HEK293 (cell line): ENCODE data around the gene SPESP1.

Source experiments
- CTCF ChIA-PET: fragments of 350-600 bp; formaldehyde crosslinking; extraction: SDS; loops from one replicate; lab custom pipeline; 2021; ENCODE audit warnings: antibody characterized with exemption; lab: Yijun Ruan, JAX
- POLR2A ChIA-PET: fragments of 300-600 bp; formaldehyde crosslinking; extraction: SDS; loops from one replicate; lab custom pipeline; 2020; ENCODE audit warnings: antibody characterized with exemption, inconsistent platforms; lab: Yijun Ruan, JAX
- H3K27ac ChIP-seq: fragments of 200-500 bp; sonication (Bioruptor generic); 2 replicates; pipeline ENCODE4 v1.5.1; 2014; ENCODE audit warnings: low read depth, low read length, control low read depth, inconsistent platforms; ENCODE audit errors: extremely low read depth
- H3K36me3 ChIP-seq, 2 experiments: fragments of 200-500 bp in 1 of 2; sonication (Bioruptor generic) in 1 of 2; 1 replicate in 1 of 2; 2 replicates in 1 of 2; pipeline ENCODE4 v1.5.1; 2014 to 2017; ENCODE audit warnings: inconsistent platforms in 2 of 2, low read length in 2 of 2; ENCODE audit not compliant: control insufficient read depth in 2 of 2, insufficient read depth in 1 of 2
- H3K4me1 ChIP-seq: fragments of 200-500 bp; sonication (Bioruptor generic); 2 replicates; pipeline ENCODE4 v1.5.1; 2014; ENCODE audit warnings: mild to moderate bottlenecking, low read length, inconsistent platforms; ENCODE audit not compliant: control insufficient read depth, insufficient read depth
- H3K4me3 ChIP-seq: 2 replicates; pipeline ENCODE4 v1.5.1; 2011; ENCODE audit warnings: low read depth, mild to moderate bottlenecking, control low read depth, low read length, moderate library complexity
- H3K9me3 ChIP-seq: fragments of 200-500 bp; sonication (Bioruptor generic); 2 replicates; pipeline ENCODE4 v1.5.1; 2014; ENCODE audit warnings: low read depth, low read length, inconsistent platforms; ENCODE audit not compliant: control insufficient read depth, insufficient read depth
- IKZF3 ChIP-seq: fragments of 450-650 bp; IDR thresholded peaks from 2 replicates; pipeline ENCODE4 v1.5.0; 2018; ENCODE audit warnings: missing biosample characterization, mild to moderate bottlenecking, missing genetic modification characterization, moderate library complexity
- RBAK ChIP-seq: fragments of 450-650 bp; formaldehyde crosslinking; IDR thresholded peaks from 2 replicates; pipeline ENCODE4 v1.5.1; 2016; ENCODE audit warnings: missing biosample characterization, missing genetic modification characterization
- TCF7L2 ChIP-seq: IDR thresholded peaks from 2 replicates; pipeline ENCODE4 v1.6.1; 2011; ENCODE audit warnings: low read depth, mild to moderate bottlenecking, inconsistent platforms, low read length, moderate library complexity, borderline replicate concordance
- ZNF157 ChIP-seq: fragments of 450-650 bp; formaldehyde crosslinking; IDR thresholded peaks from 2 replicates; pipeline ENCODE4 v1.5.1; 2016; ENCODE audit warnings: missing biosample characterization, missing genetic modification characterization
- ZNF16 ChIP-seq: fragments of 450-650 bp; formaldehyde crosslinking; IDR thresholded peaks from 2 replicates; pipeline ENCODE4 v1.5.1; 2016; ENCODE audit warnings: low read depth, missing biosample characterization, missing genetic modification characterization
- ZNF174 ChIP-seq: fragments of 450-650 bp; formaldehyde crosslinking; IDR thresholded peaks from 2 replicates; pipeline ENCODE4 v1.5.0; 2017; ENCODE audit warnings: missing biosample characterization, mild to moderate bottlenecking, missing genetic modification characterization
- ZNF19 ChIP-seq: fragments of 450-650 bp; formaldehyde crosslinking; IDR thresholded peaks from 2 replicates; pipeline ENCODE4; 2016; ENCODE audit warnings: missing biosample characterization, missing genetic modification characterization, low read depth
- ZNF24 ChIP-seq: fragments of 450-650 bp; formaldehyde crosslinking; IDR thresholded peaks from 2 replicates; pipeline ENCODE4 v1.5.1; 2016; ENCODE audit warnings: missing biosample characterization, missing genetic modification characterization
- ZNF248 ChIP-seq: fragments of 450-650 bp; formaldehyde crosslinking; IDR thresholded peaks from 2 replicates; pipeline ENCODE4 v1.5.1; 2017; ENCODE audit warnings: missing biosample characterization, missing genetic modification characterization
- ZNF391 ChIP-seq: fragments of 450-650 bp; formaldehyde crosslinking; IDR thresholded peaks from 2 replicates; pipeline ENCODE4 v1.5.1; 2016; ENCODE audit warnings: low read depth, missing biosample characterization, missing genetic modification characterization, borderline replicate concordance
- ZNF423 ChIP-seq: fragments of 450-650 bp; formaldehyde crosslinking; IDR thresholded peaks from 2 replicates; pipeline ENCODE4 v1.5.1; 2016; ENCODE audit warnings: missing biosample characterization, missing genetic modification characterization
- ZNF501 ChIP-seq: fragments of 450-650 bp; formaldehyde crosslinking; IDR thresholded peaks from 2 replicates; pipeline ENCODE4 v1.5.1; 2016; ENCODE audit warnings: missing biosample characterization, missing genetic modification characterization
- ZNF510 ChIP-seq: fragments of 450-650 bp; formaldehyde crosslinking; IDR thresholded peaks from 2 replicates; pipeline ENCODE4 v1.5.1; 2018; ENCODE audit warnings: mild to moderate bottlenecking, missing genetic modification characterization, missing biosample characterization; ENCODE audit not compliant: insufficient replicate concordance
- ZNF549 ChIP-seq: fragments of 450-650 bp; IDR thresholded peaks from 2 replicates; pipeline ENCODE4 v1.5.1; 2018; ENCODE audit warnings: missing biosample characterization, missing genetic modification characterization, mild to moderate bottlenecking, inconsistent platforms, moderate library complexity
- ZNF610 ChIP-seq: fragments of 450-650 bp; formaldehyde crosslinking; IDR thresholded peaks from 2 replicates; pipeline ENCODE4 v1.5.1; 2016; ENCODE audit warnings: missing biosample characterization, missing genetic modification characterization, borderline replicate concordance
- ZNF658 ChIP-seq: fragments of 450-650 bp; formaldehyde crosslinking; IDR thresholded peaks from 2 replicates; pipeline ENCODE4; 2016; ENCODE audit warnings: missing biosample characterization, missing genetic modification characterization
- ZNF670 ChIP-seq: fragments of 450-650 bp; formaldehyde crosslinking; IDR thresholded peaks from 2 replicates; pipeline ENCODE4 v1.5.1; 2016; ENCODE audit warnings: missing biosample characterization, missing genetic modification characterization, low read depth
- ZNF701 ChIP-seq: fragments of 450-650 bp; formaldehyde crosslinking; IDR thresholded peaks from 2 replicates; pipeline ENCODE4 v1.5.1; 2016; ENCODE audit warnings: missing biosample characterization, missing genetic modification characterization
- ZNF777 ChIP-seq: fragments of 450-650 bp; formaldehyde crosslinking; IDR thresholded peaks from 2 replicates; pipeline ENCODE4 v1.5.1; 2017; ENCODE audit warnings: missing biosample characterization, missing genetic modification characterization, borderline replicate concordance
- ZNF791 ChIP-seq: fragments of 450-650 bp; formaldehyde crosslinking; IDR thresholded peaks from 2 replicates; pipeline ENCODE4 v1.5.1; 2016; ENCODE audit warnings: missing biosample characterization, missing genetic modification characterization
- ZNF843 ChIP-seq: fragments of 450-650 bp; formaldehyde crosslinking; IDR thresholded peaks from 2 replicates; pipeline ENCODE4 v1.5.1; 2016; ENCODE audit warnings: missing biosample characterization, missing genetic modification characterization
- TF ChIP-seq, protein P1 (sequence below): fragments of 450-650 bp; formaldehyde crosslinking; conservative IDR thresholded peaks from 2 replicates; pipeline ENCODE4 v1.5.1; 2016; ENCODE audit warnings: low read depth, missing biosample characterization, missing genetic modification characterization
- TF ChIP-seq, protein P2 (sequence below): fragments of 450-650 bp; formaldehyde crosslinking; IDR thresholded peaks from 2 replicates; pipeline ENCODE4 v1.5.1; 2017; ENCODE audit warnings: missing biosample characterization, mild to moderate bottlenecking, missing genetic modification characterization, moderate library complexity
- TF ChIP-seq, protein P3 (sequence below): fragments of 450-650 bp; formaldehyde crosslinking; IDR thresholded peaks from 2 replicates; pipeline ENCODE4 v1.5.1; 2016; ENCODE audit warnings: missing biosample characterization, missing genetic modification characterization
- TF ChIP-seq, protein P4 (sequence below): fragments of 450-650 bp; formaldehyde crosslinking; IDR thresholded peaks from 2 replicates; pipeline ENCODE4 v1.5.1; 2017; ENCODE audit warnings: missing biosample characterization, missing genetic modification characterization

SPESP1 gene

DNA sequence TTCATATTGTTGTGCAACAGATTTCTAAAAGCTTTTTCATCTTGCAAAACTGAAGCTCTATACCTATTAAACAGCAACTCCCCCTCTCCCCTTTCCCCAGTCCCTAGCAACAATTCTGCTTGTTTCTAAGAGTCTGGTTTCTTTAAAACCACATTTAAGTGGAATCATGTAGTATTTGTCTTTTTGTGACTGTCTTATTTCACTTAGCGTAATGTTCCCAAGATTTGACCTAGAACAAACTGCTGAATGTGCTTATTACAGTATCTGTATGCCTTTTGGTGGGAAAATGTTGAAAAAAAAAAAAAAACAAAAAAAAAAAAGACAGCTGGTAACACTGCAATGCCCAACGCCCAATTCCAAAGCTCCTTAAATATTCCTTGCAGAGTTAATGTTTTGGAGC is 19.5 kb upstream of the SPESP1 start (continued):
- no peak for TF ChIP-seq ZNF24 (tag by site-specific recombination)

DNA sequence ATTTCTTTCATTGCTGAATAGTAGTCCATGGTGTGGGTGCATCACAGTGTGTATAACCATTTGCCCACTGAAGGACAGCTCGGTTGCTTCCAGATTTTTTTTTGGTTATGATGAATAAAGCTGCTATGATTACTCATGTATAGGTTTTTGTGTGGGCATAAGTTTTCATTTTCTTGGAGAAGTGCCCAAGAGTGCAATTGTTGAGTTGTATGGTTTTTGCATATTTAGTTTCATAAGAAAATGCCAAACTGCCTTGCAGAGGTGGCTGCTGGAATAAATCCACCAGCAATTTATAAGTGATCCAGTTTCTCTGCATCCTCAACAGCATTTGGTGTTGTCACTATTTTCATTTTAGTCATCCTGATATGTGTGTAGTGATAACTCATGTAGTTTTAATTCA is 8.4 kb upstream of the SPESP1 start:
- ChIA-PET POLR2A (no interaction called here), CTCF (interaction anchor here (0.6 to 9.0 kb wide), 4 partner anchors 46 to 615 kb away, joined by 4 to 137 read pairs (median 26); no protein-coding TSS in a partner anchor)
- Histone ChIP-seq H3K9me3 (no peaks in the 10 kb centered on the region), H3K36me3 (no peaks in the 10 kb centered on the region), H3K4me1 (no peaks in the 10 kb centered on the region), H3K4me3 (no peak overlapping the region), H3K27ac (no peak overlapping the region)
- TF ChIP-seq ZNF501 (tag by site-specific recombination): no peak

DNA sequence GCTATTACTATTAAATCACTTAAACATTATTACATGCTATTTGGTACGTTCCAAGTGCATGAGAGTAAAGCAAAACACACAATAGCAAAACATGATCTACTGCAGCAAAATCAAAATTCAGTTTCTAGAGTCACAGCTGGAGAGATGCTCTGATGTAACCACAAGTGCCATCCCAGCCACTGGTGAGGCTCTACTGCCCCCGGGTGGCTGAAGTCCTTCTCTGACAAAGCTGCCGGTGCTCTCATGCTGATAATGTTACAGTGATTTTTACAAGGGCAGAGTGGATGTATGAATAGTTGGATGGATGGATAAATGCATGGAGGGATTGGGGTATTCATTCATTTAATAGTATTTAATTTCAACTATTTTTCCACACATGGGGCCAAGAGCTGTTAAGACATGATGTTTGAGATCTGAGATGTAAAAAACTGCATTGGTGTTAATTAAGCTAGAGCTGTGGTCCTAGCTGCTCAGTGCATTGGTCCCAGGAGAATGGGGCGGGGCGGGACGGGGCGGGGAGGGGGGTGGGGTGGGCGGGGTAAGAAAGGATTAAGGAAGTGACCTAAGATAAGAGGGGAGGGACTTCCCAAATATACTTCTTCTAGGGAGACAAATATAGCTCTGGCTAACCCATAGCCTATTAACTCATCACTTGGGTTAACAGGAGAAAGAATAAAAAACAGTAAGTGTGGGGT is 5.3 kb upstream of the SPESP1 start:
- Histone ChIP-seq H3K4me3 (no peak overlapping the region), H3K36me3 (no peaks in the 10 kb centered on the region), H3K27ac (no peak overlapping the region), H3K9me3 (no peaks in the 10 kb centered on the region; the same call in 1 of the 2 replicates), H3K4me1 (no peaks in the 10 kb centered on the region)
- ChIA-PET CTCF (interaction anchor here (0.5 to 9.0 kb wide), 70 partner anchors 9 to 684 kb away, joined by 3 to 137 read pairs (median 4); no protein-coding TSS in a partner anchor), POLR2A (interaction anchor here (0.6 to 1.9 kb wide), 5 partner anchors 49 to 365 kb away, joined by 3 to 6 read pairs (median 5); no protein-coding TSS in a partner anchor)
- no peak for TF ChIP-seq ZNF248 (tag by site-specific recombination)
- TF ChIP-seq ZNF510 (tag by site-specific recombination): no peak
- TF ChIP-seq ZNF658 (tag by site-specific recombination): no peak
- TF ChIP-seq ZNF670 (tag by site-specific recombination): no peak
- TF ChIP-seq, protein P1, sequence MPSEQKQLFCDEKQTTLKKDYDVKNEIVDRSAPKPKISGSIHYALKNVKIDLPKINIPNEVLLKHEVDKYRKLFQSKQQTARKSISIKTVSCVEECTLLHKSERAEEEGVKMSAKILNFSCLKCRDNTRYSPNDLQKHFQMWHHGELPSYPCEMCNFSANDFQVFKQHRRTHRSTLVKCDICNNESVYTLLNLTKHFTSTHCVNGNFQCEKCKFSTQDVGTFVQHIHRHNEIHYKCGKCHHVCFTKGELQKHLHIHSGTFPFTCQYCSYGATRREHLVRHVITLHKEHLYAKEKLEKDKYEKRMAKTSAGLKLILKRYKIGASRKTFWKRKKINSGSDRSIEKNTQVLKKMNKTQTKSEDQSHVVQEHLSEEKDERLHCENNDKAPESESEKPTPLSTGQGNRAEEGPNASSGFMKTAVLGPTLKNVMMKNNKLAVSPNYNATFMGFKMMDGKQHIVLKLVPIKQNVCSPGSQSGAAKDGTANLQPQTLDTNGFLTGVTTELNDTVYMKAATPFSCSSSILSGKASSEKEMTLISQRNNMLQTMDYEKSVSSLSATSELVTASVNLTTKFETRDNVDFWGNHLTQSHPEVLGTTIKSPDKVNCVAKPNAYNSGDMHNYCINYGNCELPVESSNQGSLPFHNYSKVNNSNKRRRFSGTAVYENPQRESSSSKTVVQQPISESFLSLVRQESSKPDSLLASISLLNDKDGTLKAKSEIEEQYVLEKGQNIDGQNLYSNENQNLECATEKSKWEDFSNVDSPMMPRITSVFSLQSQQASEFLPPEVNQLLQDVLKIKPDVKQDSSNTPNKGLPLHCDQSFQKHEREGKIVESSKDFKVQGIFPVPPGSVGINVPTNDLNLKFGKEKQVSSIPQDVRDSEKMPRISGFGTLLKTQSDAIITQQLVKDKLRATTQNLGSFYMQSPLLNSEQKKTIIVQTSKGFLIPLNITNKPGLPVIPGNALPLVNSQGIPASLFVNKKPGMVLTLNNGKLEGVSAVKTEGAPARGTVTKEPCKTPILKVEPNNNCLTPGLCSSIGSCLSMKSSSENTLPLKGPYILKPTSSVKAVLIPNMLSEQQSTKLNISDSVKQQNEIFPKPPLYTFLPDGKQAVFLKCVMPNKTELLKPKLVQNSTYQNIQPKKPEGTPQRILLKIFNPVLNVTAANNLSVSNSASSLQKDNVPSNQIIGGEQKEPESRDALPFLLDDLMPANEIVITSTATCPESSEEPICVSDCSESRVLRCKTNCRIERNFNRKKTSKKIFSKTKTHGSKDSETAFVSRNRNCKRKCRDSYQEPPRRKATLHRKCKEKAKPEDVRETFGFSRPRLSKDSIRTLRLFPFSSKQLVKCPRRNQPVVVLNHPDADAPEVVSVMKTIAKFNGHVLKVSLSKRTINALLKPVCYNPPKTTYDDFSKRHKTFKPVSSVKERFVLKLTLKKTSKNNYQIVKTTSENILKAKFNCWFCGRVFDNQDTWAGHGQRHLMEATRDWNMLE (tag by site-specific recombination): no peak; the same call in 1 of the 2 replicates
- no peak for TF ChIP-seq ZNF843
- 0 out of 2 replicates have a peak, but pooled peaks have one; percentile 15 for TF ChIP-seq ZNF610 (tag by site-specific recombination)
- no peak for TF ChIP-seq RBAK (tag by site-specific recombination)
- no peak for TF ChIP-seq ZNF701 (tag by site-specific recombination)
- TF ChIP-seq ZNF19 (tag by site-specific recombination): no peak
- TF ChIP-seq ZNF777 (tag by site-specific recombination): no peak
- TF ChIP-seq, protein P2, sequence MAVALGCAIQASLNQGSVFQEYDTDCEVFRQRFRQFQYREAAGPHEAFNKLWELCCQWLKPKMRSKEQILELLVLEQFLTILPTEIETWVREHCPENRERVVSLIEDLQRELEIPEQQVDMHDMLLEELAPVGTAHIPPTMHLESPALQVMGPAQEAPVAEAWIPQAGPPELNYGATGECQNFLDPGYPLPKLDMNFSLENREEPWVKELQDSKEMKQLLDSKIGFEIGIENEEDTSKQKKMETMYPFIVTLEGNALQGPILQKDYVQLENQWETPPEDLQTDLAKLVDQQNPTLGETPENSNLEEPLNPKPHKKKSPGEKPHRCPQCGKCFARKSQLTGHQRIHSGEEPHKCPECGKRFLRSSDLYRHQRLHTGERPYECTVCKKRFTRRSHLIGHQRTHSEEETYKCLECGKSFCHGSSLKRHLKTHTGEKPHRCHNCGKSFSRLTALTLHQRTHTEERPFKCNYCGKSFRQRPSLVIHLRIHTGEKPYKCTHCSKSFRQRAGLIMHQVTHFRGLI (tag by site-specific recombination): no peak
- TF ChIP-seq, protein P3, sequence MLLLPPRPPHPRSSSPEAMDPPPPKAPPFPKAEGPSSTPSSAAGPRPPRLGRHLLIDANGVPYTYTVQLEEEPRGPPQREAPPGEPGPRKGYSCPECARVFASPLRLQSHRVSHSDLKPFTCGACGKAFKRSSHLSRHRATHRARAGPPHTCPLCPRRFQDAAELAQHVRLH: no peak
- TF ChIP-seq ZNF549 (tag by site-specific recombination): no peak
- TF ChIP-seq ZNF391 (tag by site-specific recombination): no peak
- no peak for TF ChIP-seq ZNF157
- no peak for TF ChIP-seq IKZF3 (tag by site-specific recombination)
- no peak for TF ChIP-seq ZNF423 (tag by site-specific recombination)
- TF ChIP-seq ZNF791: no peak
- TF ChIP-seq ZNF174 (tag by site-specific recombination): no peak
- no peak for TF ChIP-seq TCF7L2
- TF ChIP-seq ZNF16 (tag by site-specific recombination): no peak
- TF ChIP-seq, protein P4, sequence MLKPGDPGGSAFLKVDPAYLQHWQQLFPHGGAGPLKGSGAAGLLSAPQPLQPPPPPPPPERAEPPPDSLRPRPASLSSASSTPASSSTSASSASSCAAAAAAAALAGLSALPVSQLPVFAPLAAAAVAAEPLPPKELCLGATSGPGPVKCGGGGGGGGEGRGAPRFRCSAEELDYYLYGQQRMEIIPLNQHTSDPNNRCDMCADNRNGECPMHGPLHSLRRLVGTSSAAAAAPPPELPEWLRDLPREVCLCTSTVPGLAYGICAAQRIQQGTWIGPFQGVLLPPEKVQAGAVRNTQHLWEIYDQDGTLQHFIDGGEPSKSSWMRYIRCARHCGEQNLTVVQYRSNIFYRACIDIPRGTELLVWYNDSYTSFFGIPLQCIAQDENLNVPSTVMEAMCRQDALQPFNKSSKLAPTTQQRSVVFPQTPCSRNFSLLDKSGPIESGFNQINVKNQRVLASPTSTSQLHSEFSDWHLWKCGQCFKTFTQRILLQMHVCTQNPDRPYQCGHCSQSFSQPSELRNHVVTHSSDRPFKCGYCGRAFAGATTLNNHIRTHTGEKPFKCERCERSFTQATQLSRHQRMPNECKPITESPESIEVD (tag by site-specific recombination): no peak
